ENCODE measurements around the gene PDE9A.

The PDE9A gene

GRCh38 chr21:42796327-42797062, 143.1 kb downstream of the PDE9A start:
- TF ChIP-seq CTCF (IDR thresholded peaks at IDR 0.05; ENCODE audit: borderline replicate concordance, extremely low read depth, low read length, poor library complexity, severe bottlenecking): no peak
- TF ChIP-seq EZH2 (IDR thresholded peaks at IDR 0.05; ENCODE audit: borderline replicate concordance, low read depth, low read length, severe bottlenecking): no peak
- Histone ChIP-seq H3K4me3 (ENCODE audit: low read depth in 1 of 2, low read length in 2 of 2) (no peak overlapping the region), H2AFZ (ENCODE audit: low read depth, low read length) (no peak overlapping the region), H3K4me2 (ENCODE audit: insufficient read depth, low read length) (no peak overlapping the region), H3K79me2 (ENCODE audit: insufficient read depth, low read length) (no peaks in the 10 kb centered on the region), H3K27ac (ENCODE audit: low read length) (no peak overlapping the region), H3K9me3 (ENCODE audit: insufficient read depth, low read length, severe bottlenecking) (no peaks in the 10 kb centered on the region), H3K9ac (ENCODE audit: low read depth, low read length) (no peak overlapping the region), H4K20me1 (ENCODE audit: insufficient read depth, low read length) (no peaks in the 10 kb centered on the region), H3K36me3 (ENCODE audit: insufficient read depth, low read length) (no peaks in the 10 kb centered on the region), H3K4me1 (ENCODE audit: insufficient read depth, low read length) (no peaks in the 10 kb centered on the region), H3K27me3 (ENCODE audit: insufficient read depth, low read length, poor library complexity) (no peaks in the 10 kb centered on the region)
- no peak for ATAC-seq (ENCODE audit: insufficient read depth, low read depth)
- no peak for DNase-seq

GRCh38 chr21:42797522-42797921, 144.1 kb downstream of the PDE9A start:
- DNase-seq (no peak), ATAC-seq (ENCODE audit: insufficient read depth, low read depth) (no peak)
- H3K9me3 ChIP-seq (ENCODE audit: insufficient read depth, low read length, severe bottlenecking): no peaks in the 10 kb centered on the region
- H3K79me2 ChIP-seq (ENCODE audit: insufficient read depth, low read length): no peaks in the 10 kb centered on the region
- no peak overlapping the region for H3K9ac ChIP-seq (ENCODE audit: low read depth, low read length)
- no peak overlapping the region for H3K4me2 ChIP-seq (ENCODE audit: insufficient read depth, low read length)
- H3K27me3 ChIP-seq (ENCODE audit: insufficient read depth, low read length, poor library complexity): no peaks in the 10 kb centered on the region
- H3K4me1 ChIP-seq (ENCODE audit: insufficient read depth, low read length): no peaks in the 10 kb centered on the region
- no peaks in the 10 kb centered on the region for H3K36me3 ChIP-seq (ENCODE audit: insufficient read depth, low read length)
- no peak for TF ChIP-seq CTCF (IDR thresholded peaks at IDR 0.05; ENCODE audit: borderline replicate concordance, extremely low read depth, low read length, poor library complexity, severe bottlenecking)
- no peak for TF ChIP-seq EZH2 (IDR thresholded peaks at IDR 0.05; ENCODE audit: borderline replicate concordance, low read depth, low read length, severe bottlenecking)
- no peaks in the 10 kb centered on the region for H4K20me1 ChIP-seq (ENCODE audit: insufficient read depth, low read length)
- H3K27ac ChIP-seq (ENCODE audit: low read length): no peak overlapping the region
- H2AFZ ChIP-seq (ENCODE audit: low read depth, low read length): no peak overlapping the region
- H3K4me3 ChIP-seq (ENCODE audit: low read depth in 1 of 2, low read length in 2 of 2): no peak overlapping the region

GRCh38 chr21:42798106-42798505, 144.7 kb downstream of the PDE9A start:
- H3K4me3 ChIP-seq (ENCODE audit: low read depth in 1 of 2, low read length in 2 of 2): no peak overlapping the region
- no peaks in the 10 kb centered on the region for H3K4me1 ChIP-seq (ENCODE audit: insufficient read depth, low read length)
- no peaks in the 10 kb centered on the region for H3K9me3 ChIP-seq (ENCODE audit: insufficient read depth, low read length, severe bottlenecking)
- no peak for DNase-seq
- no peak overlapping the region for H3K9ac ChIP-seq (ENCODE audit: low read depth, low read length)
- no peak for ATAC-seq (ENCODE audit: insufficient read depth, low read depth)
- no peak overlapping the region for H2AFZ ChIP-seq (ENCODE audit: low read depth, low read length)
- no peak overlapping the region for H3K27ac ChIP-seq (ENCODE audit: low read length)
- H3K36me3 ChIP-seq (ENCODE audit: insufficient read depth, low read length): no peaks in the 10 kb centered on the region
- no peak for TF ChIP-seq CTCF (IDR thresholded peaks at IDR 0.05; ENCODE audit: borderline replicate concordance, extremely low read depth, low read length, poor library complexity, severe bottlenecking)
- TF ChIP-seq EZH2 (IDR thresholded peaks at IDR 0.05; ENCODE audit: borderline replicate concordance, low read depth, low read length, severe bottlenecking): no peak
- H4K20me1 ChIP-seq (ENCODE audit: insufficient read depth, low read length): no peaks in the 10 kb centered on the region
- H3K27me3 ChIP-seq (ENCODE audit: insufficient read depth, low read length, poor library complexity): no peaks in the 10 kb centered on the region
- no peaks in the 10 kb centered on the region for H3K79me2 ChIP-seq (ENCODE audit: insufficient read depth, low read length)
- no peak overlapping the region for H3K4me2 ChIP-seq (ENCODE audit: insufficient read depth, low read length)

Measured in DND-41 (cell line).